ENCODE results near the gene TUBGCP3. TPM values are rescaled to one million over a fixed set of nuclear protein-coding genes. Genes with fewer than 3 reads are reported as not detected.

Gene TUBGCP3
- total and polyA plus RNA-seq, 2 donors (not counting 1 experiment from before 2014, with no cell fraction given): 30.6 to 65.1 TPM

DNA sequence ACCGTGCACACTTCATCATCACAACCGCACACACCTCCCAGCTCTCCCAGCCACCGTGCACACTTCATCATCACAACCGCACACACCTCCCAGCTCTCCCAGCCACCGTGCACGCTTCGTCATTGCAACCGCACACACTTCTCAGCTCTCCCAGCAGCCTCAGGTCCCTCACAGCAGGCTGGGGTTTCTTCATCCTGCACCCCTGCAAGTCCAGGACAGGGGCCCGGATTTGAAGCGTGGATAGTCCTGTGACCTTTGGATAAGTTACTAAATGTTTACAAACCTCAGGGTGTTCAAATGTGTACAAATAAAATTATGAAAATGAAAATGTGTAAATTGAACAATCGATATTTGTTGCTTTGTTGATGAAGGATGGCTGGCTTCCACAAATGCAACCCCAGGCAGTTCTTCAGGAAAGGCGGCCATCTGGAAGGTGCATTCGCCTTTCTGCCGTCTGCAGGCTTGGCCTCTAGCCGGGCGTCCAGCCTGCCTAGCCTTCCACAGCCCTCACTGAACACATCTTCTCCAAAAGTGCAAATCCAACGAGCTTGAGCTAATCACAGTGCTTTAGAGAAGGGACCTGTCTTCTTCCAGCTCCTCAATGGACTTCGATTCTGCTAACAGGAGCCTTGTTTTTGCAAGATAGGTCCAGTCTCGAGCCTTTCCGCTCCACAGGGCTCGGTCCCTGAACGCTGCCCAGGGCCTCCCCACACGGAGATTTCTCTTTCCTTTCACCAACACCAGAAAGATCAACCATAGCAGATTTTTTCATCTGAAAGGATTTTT, 137.6 kb downstream of the TUBGCP3 start:
- Histone ChIP-seq H3K4me3 (ENCODE audit: control extremely low read depth in 1 of 5, extremely low read depth in 1 of 5, insufficient read depth in 1 of 5, low read depth in 2 of 5, low read length in 4 of 5) (no peak overlapping the region), H4K20me1 (ENCODE audit: control insufficient read depth, insufficient read depth, low read length, poor library complexity, severe bottlenecking) (no peaks in the 10 kb centered on the region), H3K36me3 (replicated peaks in 1 of 2; ENCODE audit: control extremely low read depth in 1 of 2, control insufficient read depth in 1 of 2, extremely low read depth in 1 of 2, insufficient read depth in 2 of 2, low read length in 1 of 2) (no peaks in the 10 kb centered on the region), H3K4me1 (ENCODE audit: control insufficient read depth in 2 of 2, insufficient read depth in 2 of 2, low read length in 2 of 2) (no peaks in the 10 kb centered on the region), H3K9me3 (ENCODE audit: control extremely low read depth in 1 of 3, control insufficient read depth in 2 of 3, insufficient read depth in 1 of 3, low read length in 2 of 3) (no peaks in the 10 kb centered on the region), H3K79me2 (ENCODE audit: control insufficient read depth, insufficient read depth, low read length) (no peaks in the 10 kb centered on the region), H3K4me2 (replicated peaks; ENCODE audit: low read depth, low read length, poor library complexity, severe bottlenecking) (no peak overlapping the region), H3K27me3 (replicated peaks in 1 of 4; ENCODE audit: control extremely low read depth in 1 of 4, control insufficient read depth in 3 of 4, insufficient read depth in 4 of 4, low read length in 3 of 4) (no peaks in the 10 kb centered on the region), H3K27ac (ENCODE audit: low read length in 2 of 2) (no peak overlapping the region), H3K9ac (ENCODE audit: low read length) (no peak overlapping the region), H2AFZ (ENCODE audit: insufficient read depth, low read depth, low read length, poor library complexity, severe bottlenecking) (no peak overlapping the region)
- no peaks in the 10 kb centered on the region for H3K4me1 Mint-ChIP-seq
- H3K27me3 Mint-ChIP-seq: peaks cover 8% of the 10 kb centered on the region
- ATAC-seq (ENCODE audit: low read depth): no peak
- intact Hi-C loops (cut with micrococcal nuclease): no loop called here
- ChIA-PET CTCF (no interaction called here), POLR2A (no interaction called here)
- no peak overlapping the region for H3K4me3 Mint-ChIP-seq
- H3K9me3 Mint-ChIP-seq (ENCODE audit: insufficient read depth): no peaks in the 10 kb centered on the region
- WGBS (ENCODE audit: insufficient coverage): 82% methylated on average over 13 of the region's 23 CpGs
- TF ChIP-seq EZH2 (IDR thresholded peaks at IDR 0.05; ENCODE audit: borderline replicate concordance, insufficient read depth, low read depth, low read length, poor library complexity, severe bottlenecking): no peak
- TF ChIP-seq, protein P1, sequence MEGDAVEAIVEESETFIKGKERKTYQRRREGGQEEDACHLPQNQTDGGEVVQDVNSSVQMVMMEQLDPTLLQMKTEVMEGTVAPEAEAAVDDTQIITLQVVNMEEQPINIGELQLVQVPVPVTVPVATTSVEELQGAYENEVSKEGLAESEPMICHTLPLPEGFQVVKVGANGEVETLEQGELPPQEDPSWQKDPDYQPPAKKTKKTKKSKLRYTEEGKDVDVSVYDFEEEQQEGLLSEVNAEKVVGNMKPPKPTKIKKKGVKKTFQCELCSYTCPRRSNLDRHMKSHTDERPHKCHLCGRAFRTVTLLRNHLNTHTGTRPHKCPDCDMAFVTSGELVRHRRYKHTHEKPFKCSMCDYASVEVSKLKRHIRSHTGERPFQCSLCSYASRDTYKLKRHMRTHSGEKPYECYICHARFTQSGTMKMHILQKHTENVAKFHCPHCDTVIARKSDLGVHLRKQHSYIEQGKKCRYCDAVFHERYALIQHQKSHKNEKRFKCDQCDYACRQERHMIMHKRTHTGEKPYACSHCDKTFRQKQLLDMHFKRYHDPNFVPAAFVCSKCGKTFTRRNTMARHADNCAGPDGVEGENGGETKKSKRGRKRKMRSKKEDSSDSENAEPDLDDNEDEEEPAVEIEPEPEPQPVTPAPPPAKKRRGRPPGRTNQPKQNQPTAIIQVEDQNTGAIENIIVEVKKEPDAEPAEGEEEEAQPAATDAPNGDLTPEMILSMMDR (IDR thresholded peaks at IDR 0.05): no peak
- no peak overlapping the region for H3K27ac Mint-ChIP-seq
- no peak for DNase-seq

DNA sequence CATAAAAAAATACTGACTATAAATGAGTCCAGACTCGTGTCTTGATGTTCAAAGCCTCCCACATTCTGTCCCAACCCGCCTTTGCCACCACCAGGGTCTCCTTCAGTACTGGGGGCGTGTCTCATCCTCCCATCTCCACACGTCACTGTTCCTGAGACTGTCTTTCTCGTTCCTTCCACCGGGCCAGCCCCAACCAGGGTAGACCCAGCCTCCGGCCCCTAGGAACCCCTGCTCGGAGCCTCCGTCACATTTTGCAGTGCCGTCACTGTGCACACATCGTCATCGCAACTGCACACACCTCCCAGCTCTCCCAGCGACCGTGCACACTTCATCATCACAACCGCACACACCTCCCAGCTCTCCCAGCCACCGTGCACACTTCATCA, 138.4 kb downstream of the TUBGCP3 start:
- Histone ChIP-seq H3K9me3 (ENCODE audit: control extremely low read depth in 1 of 3, control insufficient read depth in 2 of 3, insufficient read depth in 1 of 3, low read length in 2 of 3) (no peaks in the 10 kb centered on the region), H3K4me2 (replicated peaks; ENCODE audit: low read depth, low read length, poor library complexity, severe bottlenecking) (no peak overlapping the region), H3K4me1 (ENCODE audit: control insufficient read depth in 2 of 2, insufficient read depth in 2 of 2, low read length in 2 of 2) (no peaks in the 10 kb centered on the region), H3K36me3 (replicated peaks in 1 of 2; ENCODE audit: control extremely low read depth in 1 of 2, control insufficient read depth in 1 of 2, extremely low read depth in 1 of 2, insufficient read depth in 2 of 2, low read length in 1 of 2) (no peaks in the 10 kb centered on the region), H2AFZ (ENCODE audit: insufficient read depth, low read depth, low read length, poor library complexity, severe bottlenecking) (no peak overlapping the region), H4K20me1 (ENCODE audit: control insufficient read depth, insufficient read depth, low read length, poor library complexity, severe bottlenecking) (no peaks in the 10 kb centered on the region), H3K79me2 (ENCODE audit: control insufficient read depth, insufficient read depth, low read length) (no peaks in the 10 kb centered on the region), H3K9ac (ENCODE audit: low read length) (no peak overlapping the region), H3K27me3 (replicated peaks in 1 of 4; ENCODE audit: control extremely low read depth in 1 of 4, control insufficient read depth in 3 of 4, insufficient read depth in 4 of 4, low read length in 3 of 4) (peaks cover 0 to 1% (median 0%) of the 10 kb centered on the region in 4 experiments), H3K4me3 (ENCODE audit: control extremely low read depth in 1 of 5, extremely low read depth in 1 of 5, insufficient read depth in 1 of 5, low read depth in 2 of 5, low read length in 4 of 5) (no peak overlapping the region), H3K27ac (ENCODE audit: low read length in 2 of 2) (no peak overlapping the region)
- DNase-seq (no peak), ATAC-seq (ENCODE audit: low read depth) (no peak)
- POLR2A ChIA-PET: no interaction called here
- 71% methylated on average over 14 of the region's 16 CpGs for WGBS (ENCODE audit: insufficient coverage)
- Mint-ChIP-seq H3K27me3 (peaks cover 8% of the 10 kb centered on the region), H3K9me3 (ENCODE audit: insufficient read depth) (no peaks in the 10 kb centered on the region), H3K4me1 (no peaks in the 10 kb centered on the region), H3K27ac (no peak overlapping the region), H3K4me3 (no peak overlapping the region)
- intact Hi-C loops (cut with micrococcal nuclease): no loop called here
- CTCF ChIA-PET: no interaction called here
- TF ChIP-seq, protein P1 (IDR thresholded peaks at IDR 0.05): no peak
- no peak for TF ChIP-seq EZH2 (IDR thresholded peaks at IDR 0.05; ENCODE audit: borderline replicate concordance, insufficient read depth, low read depth, low read length, poor library complexity, severe bottlenecking)

Measured in B cell (primary cell).